GM19324 (cell line): ENCODE data around the gene AGO3.

Experiments used
- ATAC-seq: cut with Tn5 transposase; IDR thresholded peaks from one replicate; pipeline ENCODE4 v1.9.1; 2021; ENCODE audit warnings: mild to moderate bottlenecking, moderate library complexity; ENCODE audit not compliant: unreplicated experiment, low FRiP score

Gene AGO3

DNA sequence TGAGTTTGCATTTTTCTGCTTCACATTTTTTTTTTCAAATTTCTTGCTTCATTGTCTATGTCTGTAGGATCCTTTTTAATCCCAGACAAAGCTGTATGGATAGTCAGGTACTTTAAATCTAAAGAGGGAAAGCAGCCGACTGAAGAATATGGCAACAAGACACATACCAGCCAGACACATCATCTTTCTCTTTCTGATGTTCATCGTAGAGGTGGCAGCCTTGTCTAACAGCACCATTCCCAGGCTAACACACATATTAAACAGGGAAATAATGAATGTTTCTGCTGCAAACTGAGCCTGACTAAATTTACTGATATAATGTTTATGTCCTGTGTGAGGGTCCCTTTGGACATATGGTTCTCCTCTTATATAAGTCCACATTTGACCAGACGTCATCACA is 149.3 kb downstream of the AGO3 start:
- no peak for ATAC-seq

DNA sequence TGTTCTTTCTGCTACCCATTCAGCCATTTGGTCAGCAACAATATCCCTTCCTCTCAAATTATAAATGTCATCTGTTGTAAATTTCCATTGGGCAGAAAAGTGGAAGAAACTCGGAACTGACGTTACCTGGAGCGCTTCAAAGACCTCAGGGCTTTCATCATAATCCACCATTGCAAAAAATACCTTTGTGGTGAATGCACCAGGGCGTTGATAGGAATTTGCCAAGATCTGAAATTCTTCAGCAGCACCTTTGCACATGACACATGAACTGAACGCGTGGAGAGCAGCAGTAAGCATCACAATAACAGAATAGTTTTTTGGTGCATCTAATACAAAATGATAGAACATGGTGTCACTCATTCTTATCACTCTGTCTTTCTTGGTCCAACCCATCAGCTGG is 149.9 kb downstream of the AGO3 start:
- ATAC-seq: no peak

DNA sequence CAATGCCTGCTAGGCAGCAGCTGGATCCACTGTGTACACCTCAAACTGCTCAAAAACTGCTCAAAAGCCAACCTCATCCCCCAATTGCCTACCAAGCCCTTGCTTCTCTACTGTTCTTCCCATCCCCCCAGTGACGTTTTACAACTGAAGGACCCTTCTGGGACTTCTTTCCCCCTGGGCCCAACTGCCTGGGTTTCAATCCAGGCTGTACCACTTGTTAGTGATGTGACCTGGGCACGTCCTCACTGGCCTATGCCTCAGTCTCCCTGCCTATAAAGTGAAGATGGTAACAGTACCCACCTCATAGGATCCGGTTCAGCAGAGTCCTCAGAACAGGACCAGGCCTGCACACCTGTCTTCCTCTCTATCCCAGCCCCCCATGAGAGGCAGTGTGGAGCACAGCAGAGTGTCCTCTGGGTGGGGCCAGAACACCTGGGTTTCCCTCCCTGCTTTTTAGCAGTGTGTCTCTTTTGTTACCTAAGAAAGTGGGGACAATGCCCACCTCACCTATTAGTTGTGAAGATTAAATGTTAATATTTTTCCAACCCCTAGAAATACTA is 151.1 kb downstream of the AGO3 start:
- ATAC-seq: no peak

DNA sequence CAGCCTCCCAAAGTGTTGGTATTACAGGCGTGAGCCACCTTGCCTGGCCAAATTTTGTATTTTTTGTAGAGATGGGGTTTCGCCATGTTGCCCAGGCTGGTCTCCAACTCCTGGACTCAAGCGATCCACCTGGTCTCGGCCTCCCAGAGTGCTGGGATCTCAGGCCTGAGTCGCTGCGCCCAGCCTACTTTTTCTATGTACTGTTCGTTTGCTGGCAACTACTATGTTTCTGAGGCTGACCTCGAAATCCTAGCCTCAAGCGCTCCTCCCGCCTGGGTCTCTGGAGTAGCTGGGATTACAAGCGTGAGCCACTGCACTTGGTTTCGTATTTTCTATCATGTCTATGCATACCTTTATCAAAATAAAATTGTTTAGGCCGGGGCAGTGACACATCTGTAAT is 152.3 kb downstream of the AGO3 start:
- no peak for ATAC-seq

DNA sequence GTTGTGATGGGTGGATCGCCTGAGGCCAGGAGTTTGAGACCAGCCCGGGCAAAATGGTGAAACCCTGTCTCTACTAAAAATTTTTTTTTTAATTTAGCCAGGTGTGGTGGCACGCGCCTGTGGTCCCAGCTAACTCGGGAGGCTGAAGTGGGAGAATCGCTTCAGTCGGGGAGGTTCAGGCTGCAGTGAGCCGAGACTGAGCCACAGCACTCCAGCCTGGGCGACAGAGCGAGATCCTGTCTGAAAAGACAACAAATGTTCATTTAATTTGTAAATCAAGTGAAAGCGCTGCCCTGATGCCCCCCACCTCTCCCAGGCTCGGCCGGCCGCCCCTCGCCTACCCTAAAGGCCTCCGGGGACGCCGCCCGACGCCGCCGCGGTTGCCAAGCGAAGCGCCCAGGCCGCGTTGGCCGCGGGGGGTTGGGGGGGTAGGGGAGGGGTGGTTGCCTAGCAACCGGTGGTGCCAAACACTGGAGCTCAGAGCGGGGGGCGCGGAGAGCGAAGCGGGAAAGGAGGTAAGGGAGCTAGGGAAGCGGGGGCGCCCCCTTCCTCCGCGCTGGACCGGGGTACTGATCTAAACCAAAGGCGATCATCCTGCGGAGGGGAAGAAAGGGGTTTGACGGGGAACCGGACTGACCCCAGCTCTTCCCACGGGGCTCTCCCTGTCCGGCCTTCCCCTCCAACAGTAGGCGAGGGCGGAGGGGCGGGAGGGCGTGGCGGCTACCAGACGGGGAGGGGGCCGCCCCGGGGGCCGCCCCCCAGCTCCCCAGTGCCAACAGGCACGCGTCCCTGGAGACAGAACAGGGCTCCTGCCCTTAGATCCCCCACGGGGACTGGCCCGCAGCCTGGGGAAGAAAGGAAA is 153.0 kb downstream of the AGO3 start, which contains the start of gene TEKT2:
Gene TEKT2 (plus strand): TSS at position 460 of the 862 bp plus-strand sequence. CDS start 828 bp downstream, outside the sequence.
- no peak for ATAC-seq

DNA sequence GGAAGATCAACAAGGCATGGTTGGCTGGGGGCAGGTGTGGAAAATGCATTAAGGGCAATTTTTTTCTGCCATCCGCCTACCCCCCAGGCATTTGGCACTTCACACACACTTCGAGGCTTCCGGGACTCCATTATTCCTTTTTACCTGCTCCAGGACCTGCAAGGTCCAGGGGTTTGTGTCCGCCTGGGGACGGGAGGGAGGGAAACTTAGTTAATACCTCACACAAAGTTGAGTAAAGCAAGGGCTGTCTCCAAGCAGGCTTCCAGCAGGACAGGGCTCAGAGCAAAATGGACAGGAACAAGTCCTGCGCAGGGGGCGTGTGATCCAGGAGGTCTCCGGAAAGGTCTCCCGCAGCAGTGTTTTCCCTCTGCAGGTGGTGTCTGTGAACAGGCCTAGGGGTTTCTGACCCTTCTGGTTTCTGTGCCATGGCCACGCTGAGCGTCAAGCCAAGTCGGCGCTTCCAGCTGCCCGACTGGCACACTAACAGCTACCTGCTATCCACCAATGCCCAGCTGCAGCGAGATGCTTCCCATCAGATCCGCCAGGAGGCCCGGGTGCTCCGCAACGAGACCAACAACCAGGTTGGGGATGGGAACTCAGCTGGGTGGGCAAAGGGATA is 153.7 kb downstream of the AGO3 start:
- no peak for ATAC-seq

DNA sequence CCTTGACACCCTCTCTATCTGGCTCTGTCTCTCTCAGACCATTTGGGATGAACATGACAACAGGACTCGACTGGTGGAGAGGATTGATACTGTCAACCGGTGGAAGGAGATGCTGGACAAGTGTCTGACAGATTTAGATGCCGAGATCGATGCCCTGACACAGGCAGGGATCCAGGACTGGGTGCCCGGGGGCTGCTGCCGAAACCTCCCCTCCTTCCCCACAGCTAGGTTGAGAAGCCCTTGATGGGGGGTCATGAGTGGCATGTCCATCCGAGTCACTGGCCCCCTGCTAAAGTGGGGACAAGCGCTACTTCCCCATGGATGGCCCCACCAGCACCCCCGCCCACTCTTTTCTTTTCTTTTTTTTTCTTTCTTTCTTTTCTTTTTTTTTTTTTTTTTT is 154.2 kb downstream of the AGO3 start:
- no peak for ATAC-seq

GRCh38 chr1:36085686-36086526 is 155.0 kb downstream of the AGO3 start:
- no peak for ATAC-seq

DNA sequence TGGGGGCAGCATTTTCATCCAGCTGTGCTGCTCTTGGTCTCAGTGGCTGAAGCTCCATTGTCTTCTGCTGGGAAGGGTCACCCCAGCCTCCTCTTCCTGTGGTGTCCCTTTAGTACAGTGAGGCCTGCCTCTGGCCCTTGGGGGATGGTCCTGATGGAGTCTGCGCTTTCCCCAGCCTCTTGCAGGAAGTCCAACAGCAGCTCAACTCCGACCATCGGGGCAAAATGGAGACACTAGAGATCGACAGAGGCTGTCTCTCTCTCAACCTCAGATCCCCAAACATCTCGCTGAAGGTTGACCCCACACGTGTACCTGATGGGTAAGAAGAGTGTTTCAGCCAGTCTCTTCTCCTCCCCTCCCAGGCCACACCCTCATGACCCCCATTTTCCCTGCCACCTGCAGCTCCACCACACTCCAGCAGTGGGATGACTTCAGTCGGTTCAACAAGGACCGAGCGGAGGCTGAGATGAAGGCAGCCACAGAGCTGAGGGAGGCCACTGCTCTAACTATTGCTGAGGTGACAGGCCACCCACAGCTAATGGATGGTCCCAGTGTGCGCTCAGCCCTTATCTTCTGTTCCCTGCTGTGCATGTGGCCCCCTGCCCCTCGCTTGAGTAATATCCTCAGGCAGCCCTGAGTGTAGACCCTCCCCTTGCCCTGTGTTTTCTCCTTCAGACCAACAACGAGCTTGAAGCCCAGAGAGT is 155.8 kb downstream of the AGO3 start:
- no peak for ATAC-seq

DNA sequence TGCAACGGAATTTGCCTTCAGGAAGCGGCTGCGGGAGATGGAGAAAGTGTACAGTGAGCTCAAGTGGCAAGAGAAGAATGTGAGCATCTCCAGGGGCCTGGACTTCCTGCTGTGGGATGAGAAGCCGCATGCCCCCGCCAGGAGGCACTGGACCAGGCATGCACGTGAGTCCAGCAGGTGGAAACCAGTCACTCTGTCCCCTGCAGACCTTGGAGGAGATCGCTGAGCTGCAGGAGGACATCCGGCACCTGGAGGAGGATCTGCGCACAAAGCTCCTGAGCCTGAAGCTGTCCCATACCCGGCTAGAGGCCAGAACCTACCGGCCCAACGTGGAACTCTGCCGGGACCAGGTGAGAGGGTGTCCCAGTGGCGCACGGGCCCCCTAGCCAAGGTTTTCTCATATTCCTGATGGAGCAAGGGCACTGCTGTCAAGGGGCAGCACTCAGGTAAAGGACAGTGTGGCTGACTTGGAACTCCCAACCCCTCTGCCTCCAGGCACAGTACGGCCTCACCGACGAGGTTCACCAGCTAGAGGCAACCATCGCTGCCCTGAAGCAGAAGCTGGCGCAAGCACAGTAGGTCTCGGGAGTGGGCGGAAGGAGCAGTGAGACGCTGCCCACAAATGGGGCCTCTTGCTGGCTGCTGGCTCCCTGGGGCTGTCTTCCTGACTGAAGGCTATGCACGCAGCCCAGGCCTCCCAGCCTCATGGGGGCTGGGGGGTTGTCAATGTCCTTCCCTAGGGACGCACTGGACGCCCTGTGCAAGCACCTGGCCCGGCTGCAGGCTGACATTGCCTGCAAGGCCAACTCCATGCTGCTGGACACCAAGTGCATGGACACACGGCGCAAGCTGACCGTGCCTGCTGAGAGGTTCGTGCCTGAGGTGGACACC is 156.6 kb downstream of the AGO3 start:
- no peak for ATAC-seq

- ATAC-seq: no peak
Observed at GRCh38 chr1:36088265-36088576, 157.3 kb downstream of the AGO3 start.

DNA sequence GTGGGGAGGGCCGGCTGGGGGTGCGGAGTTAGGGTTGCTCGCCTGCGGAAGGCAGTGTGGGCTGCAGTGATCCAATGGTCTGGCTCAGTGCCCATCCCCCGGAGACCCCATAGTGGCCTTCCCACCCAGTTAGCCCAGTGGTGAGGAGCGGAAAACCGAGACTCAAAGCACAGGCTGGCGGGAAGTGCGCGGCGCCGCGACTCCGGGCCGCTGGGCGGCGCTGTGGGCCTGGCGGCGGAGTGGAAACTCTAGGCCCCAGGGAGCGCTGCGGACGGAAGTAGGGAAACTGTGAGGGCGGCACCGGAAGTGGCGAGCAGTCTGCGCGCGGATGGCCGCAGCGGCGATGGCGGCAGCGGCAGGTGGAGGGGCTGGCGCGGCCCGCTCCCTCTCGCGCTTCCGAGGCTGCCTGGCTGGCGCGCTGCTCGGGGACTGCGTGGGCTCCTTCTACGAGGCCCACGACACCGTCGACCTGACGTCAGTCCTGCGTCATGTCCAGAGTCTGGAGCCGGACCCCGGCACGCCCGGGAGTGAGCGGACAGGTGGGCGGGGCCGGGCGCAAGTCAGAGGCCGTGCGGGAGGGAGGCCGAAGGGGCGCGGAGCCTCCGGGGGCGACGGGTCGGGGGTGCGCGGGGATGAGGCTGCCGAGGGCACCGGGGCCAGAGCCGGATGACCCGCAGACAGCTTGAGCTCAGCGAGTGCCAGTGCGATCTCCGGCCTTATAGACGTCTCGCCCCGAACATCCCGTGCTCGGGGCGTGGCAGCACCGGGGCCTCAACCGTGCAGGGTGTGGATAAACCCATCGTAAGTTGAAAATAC is 157.9 kb downstream of the AGO3 start, which contains the start of gene ADPRS:
Gene ADPRS (plus strand): TSS at position 316 of the 816 bp plus-strand sequence. CDS start 13 bp downstream, at position 329.
- peak; percentile 85 for ATAC-seq

GRCh38 chr1:36089393-36090121 is 158.7 kb downstream of the AGO3 start:
- no peak for ATAC-seq

DNA sequence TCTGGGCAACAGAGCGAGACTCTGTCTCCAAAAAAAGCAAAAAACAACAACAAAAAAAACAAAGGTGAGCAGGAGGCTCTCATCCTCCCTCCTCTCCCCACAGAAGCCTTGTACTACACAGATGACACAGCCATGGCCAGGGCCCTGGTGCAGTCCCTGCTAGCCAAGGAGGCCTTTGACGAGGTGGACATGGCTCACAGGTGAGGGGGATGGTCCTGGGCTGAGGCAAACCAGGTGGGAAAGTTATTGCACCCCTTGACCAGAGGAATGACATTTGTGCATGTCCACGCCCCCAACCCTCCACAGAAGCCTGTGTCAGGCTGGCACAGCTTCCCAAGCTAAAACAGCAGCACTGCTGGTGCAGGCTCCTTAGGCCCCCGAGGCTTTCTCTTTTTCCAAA is 160.2 kb downstream of the AGO3 start:
- no peak for ATAC-seq

DNA sequence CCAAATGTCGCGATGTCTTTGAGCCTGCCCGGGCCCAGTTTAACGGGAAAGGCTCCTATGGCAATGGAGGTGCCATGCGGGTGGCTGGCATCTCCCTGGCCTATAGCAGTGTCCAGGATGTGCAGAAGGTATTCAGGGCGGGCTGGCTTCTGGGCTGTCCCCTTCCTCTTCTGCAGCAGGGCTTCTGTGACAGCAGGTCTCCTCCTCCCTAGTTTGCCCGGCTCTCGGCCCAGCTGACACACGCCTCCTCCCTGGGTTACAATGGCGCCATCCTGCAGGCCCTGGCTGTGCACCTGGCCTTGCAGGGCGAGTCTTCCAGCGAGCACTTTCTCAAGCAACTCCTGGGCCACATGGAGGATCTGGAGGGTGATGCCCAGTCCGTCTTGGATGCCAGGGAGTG is 160.8 kb downstream of the AGO3 start:
- no peak for ATAC-seq

DNA sequence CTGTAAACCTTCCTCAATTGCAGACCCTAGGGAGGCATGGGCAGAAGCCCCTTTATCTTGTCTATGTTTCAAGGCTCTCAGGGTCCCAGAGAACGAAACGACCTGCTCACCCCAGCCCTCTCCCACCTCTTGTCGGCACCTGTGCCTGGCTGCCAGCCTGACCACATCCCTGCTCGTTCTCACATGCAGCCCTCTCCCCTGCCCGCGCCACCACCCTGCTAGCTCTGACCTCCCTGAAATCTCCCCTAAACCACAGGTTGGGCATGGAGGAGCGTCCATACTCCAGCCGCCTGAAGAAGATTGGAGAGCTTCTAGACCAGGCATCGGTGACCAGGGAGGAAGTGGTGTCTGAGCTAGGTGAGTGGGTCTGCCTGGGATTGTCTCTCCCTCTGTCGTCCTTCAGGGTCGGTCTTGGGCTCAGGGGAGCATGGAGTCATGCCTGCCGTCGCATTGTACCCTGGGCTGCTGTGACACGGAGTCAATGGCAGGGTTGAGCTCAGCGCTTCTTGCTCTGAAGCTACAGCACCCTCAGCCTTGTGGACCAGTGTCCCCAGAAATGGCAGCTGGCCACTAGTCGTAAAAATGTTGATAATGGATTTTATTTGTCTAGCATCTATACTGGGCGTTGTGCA is 161.4 kb downstream of the AGO3 start:
- ATAC-seq: no peak

DNA sequence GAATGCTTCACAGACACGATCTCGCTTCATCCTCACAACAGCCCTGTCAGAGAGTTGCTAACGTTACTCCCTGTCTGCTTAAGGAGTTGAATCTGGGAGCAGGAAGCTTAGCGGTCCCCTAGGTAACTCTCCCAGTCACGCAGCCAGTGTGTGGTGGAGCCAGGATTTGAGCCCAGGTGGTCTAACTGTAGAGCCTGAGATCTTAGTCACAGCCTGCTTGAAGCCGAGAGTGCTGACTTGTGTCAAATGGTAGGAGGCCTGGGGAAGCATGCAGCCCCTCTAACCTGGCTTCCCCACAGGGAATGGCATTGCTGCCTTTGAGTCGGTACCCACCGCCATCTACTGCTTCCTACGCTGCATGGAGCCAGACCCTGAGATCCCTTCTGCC is 161.9 kb downstream of the AGO3 start:
- ATAC-seq: no peak
